Brain pericyte (primary cell): ENCODE data around the gene ADNP2.

ENCODE experiments used
- DNase-seq: peaks from one replicate; pipeline ENCODE4 v3.0.0-alpha.2; 2012; ENCODE audit warnings: low read depth, low spot score

The ADNP2 gene

DNA sequence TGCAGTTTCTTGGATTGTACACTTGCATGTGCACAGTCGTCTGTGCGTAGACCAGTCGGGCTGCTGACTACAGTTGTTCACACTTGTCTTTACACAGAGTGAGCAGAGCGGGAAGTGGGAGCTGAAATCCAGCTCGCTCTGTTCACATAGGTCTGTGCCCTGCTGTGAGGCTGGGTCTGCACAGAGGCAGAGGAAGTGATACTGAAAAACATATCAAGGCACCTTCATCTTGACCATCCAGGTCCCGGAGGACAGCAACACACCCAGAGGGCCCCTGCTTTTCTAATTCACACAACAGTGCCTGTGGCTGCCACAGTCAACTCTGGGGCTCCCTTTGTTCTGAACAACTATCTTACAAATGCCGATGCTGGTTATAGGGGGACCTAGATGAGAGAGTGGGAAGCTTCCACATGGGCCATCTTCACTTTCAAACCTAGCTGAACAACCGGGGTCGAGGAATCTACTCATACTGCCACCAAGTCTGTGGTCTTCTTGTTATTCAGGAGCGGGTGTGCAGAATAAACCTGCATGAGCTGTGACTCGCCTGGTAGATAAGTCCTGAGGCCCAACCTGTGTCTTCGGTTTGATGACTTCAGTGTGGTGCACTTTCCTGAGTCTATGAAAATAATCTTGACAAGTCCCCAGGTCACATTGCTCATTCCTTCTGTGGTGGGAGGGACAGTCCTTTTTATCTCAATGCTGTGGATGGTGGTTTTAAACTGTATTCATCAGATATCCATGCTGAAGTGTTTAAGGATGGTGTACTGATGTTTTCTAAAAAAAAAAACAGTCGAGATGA lies 3.5 kb upstream of the ADNP2 start:
- no peak for DNase-seq

DNA sequence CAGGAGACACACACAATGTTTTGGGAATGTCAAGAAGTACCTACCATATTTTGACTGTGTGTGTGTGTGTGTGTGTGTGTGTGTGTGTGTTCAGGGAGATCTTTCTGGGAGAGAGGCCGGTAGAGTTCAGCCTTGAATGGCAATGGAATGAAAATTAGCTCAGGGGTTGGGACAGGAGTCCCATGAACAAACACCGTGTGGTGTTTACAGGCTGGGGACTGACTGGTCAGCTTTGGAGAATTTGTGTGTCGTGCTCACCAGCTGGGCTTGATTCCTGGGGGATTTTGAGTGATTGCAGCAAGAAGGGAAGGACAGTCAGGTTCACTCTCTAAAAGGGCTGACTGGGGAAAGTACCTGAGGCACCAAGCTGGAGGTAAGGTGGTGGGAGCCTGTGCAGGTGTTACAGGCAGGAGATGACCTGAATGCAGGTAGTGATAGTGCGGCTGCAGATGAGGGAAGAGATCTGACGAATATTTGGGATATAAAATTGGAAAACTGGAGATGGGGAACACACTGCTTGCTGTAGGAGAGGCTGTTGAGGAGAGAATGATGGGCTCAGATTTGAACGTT lies 2.5 kb upstream of the ADNP2 start:
- DNase-seq, result no peak

DNA sequence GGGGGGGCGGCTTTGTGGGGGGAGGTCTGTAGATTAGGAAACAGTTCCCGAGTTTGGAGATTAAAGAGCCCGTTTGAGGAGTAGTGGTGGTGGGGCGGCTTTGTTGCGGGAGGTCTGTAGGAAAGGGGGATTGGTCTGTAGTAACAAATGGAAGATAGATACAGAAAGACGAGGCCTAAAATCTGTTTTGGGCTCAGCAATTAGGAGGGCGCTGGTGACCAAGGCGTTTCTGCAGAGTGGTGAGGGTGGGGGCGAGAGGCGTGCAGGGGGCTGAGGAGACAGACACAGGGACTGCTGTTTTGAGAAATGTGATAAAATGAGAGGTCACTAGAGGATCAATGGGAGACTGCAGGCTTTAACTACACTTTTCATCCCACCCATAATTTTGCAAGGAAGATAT lies 1.6 kb upstream of the ADNP2 start:
- DNase-seq, result no peak

DNA sequence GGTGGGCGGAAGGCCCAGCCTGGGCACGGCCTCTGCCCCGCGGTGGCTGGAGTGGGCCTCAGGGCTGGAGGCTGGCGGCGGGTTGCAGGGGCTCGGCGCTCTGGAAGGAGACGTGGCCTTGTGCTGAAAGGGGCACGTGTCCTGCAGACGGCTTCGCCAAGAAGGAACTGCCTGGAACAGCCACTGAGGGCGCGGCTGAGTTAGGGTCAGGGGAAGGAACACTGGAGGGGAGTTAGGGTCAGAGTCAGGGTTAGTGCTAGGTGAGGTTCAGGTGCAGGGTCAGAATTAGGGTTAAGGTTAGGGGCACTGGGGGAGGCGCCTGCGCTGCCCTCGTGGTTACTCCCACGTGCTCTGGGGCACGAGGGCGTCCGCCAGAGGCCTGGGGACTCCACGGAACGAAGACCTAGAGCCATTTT lies 933 bp upstream of the ADNP2 start:
- DNase-seq, result no peak

DNA sequence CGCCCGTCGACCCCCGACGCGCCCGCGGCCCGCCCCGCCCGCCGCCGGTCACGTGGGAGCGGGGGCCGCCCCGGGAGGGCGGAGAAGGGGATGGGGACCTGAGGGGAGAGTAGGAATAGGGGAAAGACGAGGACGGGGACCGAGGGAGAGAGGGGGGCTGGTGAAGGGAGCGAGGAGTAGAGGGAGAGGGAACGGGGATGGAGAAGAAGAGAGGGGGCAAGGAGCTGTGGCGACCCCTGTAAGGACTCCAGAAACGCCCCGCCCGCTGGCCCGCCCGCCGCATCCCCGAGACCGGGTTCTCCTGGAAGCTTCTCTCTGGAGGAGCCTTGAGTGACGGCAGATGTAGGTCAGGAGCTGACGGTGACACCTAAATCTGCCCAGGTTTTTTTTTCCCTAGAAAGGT lies 615 bp downstream of the ADNP2 start:
- DNase-seq, result no peak

DNA sequence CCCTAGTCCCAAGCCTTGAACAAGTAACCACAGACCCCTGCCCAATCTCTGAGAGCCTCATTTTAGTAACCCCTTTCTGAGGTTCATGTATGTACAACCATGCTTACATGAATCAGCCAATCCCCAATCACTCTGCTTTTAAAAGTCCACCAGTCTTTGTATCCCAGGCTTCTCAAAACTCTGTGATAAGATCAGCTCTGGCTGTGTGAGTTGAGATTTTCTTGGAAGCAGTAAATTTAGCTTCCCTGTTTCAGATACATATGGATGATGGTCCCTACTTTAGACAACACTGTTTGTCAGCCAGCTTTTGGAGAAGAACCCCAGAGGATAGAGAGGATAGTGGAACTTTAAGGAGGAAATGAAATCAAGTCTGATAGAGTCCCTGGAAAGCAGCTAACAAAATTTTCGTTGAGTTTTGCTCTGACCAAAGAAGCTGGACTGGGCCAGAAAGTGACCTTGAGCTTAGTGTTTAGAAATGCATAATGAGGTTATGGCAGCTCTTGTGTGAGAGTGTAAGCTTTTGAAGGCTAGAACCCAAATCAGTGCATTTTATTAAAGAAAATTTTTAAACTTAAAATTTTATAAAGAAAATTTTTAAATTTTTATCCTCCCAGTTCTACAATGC lies 3.7 kb downstream of the ADNP2 start:
- DNase-seq, result no peak

DNA sequence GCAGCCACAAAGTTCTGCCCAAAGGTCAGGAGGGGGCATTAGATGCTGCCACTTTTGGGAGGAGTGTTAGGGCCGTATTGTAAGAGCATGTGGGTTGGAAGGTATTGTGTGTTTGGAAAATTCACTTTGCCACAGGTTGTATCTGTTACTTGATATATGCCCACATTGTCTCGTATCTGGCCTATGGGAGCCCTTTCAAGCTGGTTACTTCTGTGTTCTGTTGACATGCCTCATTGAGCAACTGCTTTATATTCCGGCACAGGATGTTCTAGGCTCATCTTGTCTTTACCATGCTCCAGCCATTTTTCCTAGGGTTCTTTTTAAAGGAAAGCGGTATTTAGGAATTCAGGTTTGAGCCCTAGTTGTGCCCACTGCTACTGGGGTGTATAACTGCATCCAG lies 6.0 kb downstream of the ADNP2 start:
- no peak for DNase-seq

DNA sequence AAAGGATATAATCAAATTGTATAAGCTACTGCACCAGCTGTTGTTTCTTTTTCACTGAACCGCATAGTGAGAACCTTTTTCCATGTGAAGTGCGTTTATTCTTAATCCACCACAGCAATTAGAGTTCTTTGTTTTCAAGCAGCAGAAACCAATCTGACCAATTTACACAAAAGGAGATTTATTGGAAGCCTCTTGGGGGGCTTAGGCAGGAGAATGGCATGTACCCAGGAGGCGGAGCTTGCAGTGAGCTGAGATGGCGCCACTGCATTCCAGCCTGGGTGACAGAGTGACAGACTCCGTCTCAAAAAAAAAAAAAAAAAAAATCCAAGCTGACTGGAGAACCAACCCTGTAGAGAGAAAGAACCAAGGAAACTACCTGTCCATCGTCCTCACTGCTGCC lies 10.0 kb downstream of the ADNP2 start:
- no peak for DNase-seq

DNA sequence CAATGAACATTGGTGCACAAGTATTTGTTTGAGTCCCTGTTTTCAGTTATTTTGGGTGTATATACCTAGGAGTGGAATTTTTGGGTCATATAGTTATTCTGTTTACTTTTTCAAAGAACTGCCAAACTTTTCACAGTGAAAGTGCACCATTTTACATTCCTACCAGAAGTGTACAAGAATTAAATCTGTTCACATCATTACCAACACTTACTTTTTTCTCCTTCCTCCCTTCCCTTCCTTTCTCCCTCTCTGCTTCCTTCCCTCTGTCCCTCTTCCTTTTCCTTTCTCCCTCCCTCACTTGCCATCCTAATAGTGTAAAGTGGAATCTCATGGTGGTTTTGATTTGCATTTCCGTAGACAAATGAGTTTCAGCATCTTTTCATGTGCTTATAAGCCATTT lies 11.9 kb downstream of the ADNP2 start:
- DNase-seq, result no peak

DNA sequence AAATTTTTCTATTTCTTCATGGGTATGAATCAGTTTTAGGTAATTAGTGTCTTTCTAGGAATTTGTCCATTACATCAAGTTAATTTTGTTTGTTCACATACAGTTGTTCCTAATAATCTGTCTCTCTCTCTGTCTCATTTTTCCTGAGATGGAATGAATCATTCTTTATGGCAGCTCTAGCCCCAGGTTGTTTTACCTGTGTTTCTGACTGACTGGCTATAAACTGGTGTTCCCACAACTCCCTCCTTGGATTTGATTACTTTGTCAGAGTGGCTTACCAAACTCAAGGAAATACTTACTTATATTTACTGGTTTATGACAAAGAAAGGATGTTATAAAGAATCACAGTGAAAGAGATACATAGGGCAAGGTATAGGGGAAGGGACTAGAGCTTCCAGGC lies 15.1 kb downstream of the ADNP2 start:
- no peak for DNase-seq

DNA sequence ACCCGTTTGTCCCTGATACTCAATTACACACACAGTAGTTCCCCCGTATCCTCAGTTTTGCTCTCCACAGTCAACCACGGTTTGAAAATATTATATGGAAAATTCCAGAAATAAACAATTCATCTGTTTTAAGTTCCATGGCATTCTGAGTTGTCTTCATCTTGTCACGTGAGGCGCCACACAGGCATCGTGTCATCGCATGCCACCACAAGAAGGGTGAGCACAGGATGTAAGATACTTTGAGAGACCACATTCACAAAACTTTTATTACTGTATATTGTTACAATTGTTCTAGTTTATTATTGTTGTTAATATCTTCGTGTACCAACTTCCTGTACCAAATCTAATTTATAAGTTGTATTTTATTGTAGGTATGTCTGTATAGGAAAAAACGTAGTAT lies 17.7 kb downstream of the ADNP2 start:
- no peak for DNase-seq

DNA sequence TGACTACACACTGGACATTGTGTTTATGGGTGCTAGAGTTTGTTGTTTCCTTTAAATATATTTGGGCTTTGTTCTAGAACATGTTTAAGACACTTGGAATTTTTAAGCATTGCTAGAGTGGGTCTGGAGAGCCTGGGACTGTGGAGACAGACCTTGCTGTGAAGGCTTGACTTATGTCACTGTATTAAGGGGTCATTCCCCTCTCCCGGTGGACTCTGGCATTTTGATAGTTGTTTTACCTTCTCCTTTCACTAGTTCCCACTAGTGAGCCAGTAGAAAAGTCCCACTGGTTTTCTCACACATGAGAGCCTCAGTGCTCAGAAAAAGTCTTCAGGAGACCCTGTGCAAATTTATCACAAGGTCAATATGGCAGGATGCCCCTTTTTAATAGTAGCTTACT lies 18.6 kb downstream of the ADNP2 start:
- no peak for DNase-seq

DNA sequence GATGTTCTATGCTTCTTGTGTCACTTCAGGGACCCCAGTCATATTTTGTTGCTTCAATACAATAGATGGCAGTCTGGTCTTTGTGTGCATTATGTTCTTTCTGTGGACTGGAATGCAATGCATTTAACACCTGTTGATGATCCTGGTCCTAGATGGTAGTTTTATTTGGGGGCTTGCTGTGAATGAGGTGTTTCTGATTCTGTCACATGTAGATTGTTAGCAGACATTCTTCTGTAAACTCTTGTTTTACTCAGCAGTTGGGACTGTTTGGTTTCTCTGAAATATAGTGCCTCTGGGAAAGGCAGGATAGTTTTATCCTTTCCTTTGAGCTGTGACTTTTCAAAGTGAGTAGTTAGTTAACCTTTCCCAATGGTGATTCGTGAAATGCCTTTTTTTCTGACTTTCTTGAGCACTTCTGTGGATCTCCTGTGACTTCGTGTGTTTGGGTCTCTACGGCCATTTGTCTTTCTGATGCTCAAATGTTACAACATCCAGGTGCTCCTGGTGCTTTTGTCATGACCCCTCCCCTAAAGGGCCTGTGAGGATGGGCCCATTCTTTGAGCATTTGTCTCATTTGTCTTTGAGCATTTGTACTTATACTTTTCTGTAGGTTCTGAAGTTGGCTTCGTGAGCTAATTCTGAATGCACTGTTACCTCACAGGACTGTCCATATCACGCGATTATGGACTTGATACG lies 20.8 kb downstream of the ADNP2 start:
- DNase-seq, result no peak

DNA sequence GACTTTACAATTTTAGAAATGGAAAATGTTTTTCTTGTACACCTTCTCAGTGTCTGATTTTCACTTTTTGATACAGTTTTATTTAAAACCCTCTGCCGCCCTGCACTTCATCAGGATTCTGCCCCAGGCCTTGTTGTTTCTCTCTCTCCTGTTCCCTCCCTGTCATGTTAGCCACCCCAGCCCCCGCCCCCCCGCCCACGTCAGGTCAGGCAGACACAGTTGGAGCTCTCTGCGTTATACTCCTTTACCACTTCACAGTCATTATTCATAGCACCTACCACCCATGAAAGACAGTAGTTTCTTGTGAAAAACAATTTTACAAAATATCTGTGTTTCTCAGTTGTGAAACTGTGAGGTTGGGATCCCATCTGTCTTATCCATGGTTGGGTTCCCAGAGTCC lies 21.5 kb downstream of the ADNP2 start:
- no peak for DNase-seq

DNA sequence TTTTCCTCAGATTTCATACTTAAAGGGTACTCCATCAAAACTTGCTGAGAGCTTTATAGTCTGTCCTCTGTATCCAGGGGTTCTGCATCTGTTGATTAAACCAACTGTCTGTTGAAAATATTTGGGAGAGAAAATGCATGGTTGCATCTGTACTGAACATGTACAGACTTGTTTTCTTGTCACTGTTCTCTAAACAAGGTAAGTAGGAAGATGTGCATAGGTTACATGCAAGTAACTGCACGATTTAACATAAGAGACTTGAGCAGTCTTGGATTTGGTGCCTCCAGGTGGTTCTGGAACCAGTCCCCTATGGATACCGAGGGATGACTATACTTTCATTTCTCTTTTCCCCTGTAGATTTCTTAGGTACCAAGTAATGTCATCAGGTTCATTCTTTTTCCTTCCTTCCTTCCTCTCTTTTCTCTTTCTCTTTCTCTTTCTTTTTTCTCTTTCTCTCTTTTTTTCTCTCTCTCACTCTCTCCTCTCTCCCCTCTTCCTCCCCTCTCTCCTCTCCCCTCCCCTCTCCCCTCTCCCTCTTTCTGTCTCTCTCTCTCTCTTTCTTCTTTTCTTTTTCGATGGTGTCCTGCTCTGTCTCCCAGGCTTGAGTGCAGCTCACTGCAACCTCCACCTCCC lies 23.2 kb downstream of the ADNP2 start:
- no peak for DNase-seq

DNA sequence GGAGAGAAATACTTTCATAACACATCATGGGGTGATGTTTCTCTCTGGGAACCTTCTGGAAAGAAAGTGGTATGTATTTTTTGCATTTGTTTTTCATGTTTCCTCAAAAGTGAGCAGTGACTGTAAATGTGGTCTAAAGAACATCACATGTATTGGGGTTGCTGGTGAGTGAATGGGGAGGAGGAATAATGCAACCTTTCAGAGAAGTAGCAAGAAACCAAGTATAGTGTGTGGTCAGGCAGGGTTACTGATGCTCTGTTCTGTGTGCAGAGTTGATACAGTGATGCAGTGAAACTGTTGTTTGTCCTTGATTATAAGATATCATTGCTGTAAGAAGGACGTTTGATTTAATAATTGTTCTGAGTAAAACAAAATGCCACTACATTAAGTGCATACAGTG lies 24.1 kb downstream of the ADNP2 start:
- no peak for DNase-seq

DNA sequence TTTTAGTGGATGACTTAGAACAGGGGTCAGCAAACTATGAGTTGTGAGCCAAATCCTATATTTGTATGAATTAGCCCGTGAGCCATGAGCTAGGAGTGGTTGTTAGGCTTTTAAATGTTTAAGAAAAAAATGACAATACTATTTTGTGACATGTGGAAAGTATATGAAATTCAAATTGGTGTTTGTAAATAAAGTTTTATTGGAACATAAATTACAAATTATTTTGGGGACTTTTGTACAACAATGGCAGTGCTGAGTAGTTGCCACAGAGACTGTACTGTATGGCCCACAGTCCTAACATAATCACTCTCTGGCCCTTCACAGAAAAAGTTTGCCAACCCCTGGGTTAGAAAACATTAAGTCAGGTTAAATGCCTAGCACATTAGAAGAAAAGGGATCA lies 26.1 kb downstream of the ADNP2 start:
- no peak for DNase-seq

DNA sequence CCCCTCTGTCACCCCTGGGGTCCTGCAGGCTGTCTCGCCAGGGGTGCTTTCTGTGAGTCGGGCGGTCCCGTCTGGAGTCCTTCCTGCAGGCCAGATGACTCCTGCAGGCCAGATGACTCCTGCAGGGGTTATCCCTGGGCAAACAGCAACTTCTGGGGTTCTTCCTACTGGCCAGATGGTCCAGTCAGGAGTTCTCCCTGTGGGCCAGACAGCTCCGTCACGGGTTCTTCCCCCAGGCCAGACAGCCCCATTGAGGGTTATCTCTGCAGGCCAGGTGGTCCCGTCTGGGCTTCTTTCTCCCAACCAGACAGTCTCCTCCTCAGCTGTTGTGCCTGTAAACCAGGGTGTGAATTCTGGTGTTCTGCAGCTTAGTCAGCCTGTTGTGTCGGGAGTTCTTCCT lies 27.6 kb downstream of the ADNP2 start:
- DNase-seq, result no peak

DNA sequence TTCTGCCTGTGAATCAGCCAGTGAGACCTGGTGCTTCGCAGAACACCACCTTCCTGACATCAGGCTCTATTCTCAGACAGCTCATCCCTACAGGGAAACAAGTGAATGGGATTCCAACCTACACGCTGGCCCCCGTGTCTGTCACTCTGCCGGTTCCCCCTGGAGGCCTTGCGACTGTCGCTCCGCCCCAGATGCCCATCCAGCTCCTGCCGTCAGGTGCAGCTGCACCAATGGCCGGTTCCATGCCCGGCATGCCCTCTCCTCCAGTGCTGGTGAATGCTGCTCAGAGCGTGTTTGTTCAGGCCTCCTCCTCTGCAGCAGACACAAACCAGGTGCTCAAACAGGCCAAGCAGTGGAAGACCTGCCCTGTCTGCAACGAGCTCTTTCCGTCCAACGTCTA lies 28.1 kb downstream of the ADNP2 start:
- DNase-seq, result no peak

DNA sequence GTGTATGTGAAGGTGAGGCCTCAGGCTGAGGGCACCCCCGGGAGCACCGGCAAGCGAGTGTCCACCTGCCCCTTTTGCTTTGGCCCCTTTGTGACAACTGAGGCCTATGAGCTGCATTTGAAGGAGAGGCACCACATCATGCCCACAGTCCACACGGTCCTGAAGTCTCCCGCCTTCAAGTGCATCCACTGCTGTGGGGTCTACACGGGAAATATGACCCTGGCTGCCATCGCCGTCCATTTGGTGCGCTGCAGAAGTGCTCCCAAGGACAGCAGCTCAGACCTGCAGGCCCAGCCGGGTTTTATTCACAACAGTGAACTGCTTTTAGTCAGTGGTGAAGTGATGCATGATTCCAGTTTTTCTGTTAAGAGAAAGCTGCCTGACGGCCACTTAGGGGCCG lies 28.9 kb downstream of the ADNP2 start:
- no peak for DNase-seq

DNA sequence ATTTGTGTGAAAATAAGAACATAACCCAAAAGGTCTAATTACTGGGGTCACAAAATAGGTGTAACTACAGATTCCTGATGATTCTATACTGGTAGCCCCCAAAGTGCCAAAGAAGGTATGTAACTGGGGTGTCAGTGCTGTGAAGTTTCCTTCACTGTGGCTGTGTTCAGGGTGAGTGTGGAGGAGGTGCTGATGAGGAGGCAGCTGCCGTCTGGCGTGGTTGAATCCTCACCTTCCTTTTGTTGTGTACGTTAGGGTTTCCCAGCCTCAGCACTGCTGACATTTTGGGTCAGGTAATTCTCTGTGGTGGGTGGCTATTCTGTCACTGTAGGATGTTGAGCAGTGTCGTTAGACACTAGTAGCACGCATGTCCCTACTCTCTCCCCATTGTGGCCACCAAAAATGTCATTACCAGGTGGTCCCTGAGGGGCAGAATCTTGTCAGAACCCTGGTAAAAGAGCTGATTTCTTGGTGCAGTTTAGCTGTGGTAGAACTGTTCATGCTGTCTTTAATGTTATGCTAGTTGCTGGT lies 31.5 kb downstream of the ADNP2 start:
- DNase-seq, result no peak

DNA sequence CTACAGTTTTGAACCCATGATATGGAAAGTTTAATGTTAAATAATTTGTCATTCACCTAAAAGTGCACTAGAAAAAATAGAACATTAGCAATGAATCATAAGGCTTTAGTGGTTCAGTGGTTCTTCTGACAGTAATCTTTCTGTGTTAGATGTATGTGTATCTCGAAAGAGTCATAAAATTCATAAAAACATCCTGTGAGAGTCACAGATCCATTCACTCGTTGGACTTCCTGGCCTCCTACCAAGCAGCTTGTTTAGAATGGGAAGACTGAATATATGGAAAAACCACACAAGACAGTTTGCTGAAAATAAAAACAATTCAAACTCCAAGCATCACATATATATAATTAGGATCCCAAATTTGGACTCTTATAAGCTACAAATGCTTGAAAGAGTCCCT lies 34.8 kb downstream of the ADNP2 start:
- DNase-seq, result no peak
